OCI-LY3 (cell line): Measurements from ENCODE around the gene EHF.
"Not testable (repeated sequence)": the region's sequence is repeated elsewhere in the genome, so short reads cannot be mapped to it uniquely, and the experiment has no call there.

Source experiments
- H2AFZ ChIP-seq: fragments of 200-600, 300-600 bp; shearing (Covaris generic); 2 replicates; pipeline ENCODE4 v1.6.0; 2014; ENCODE audit warnings: antibody characterized with exemption, low read depth, low read length
- H3K27ac ChIP-seq: fragments of 200-600, 300-600 bp; sonication (generic); 2 replicates; pipeline ENCODE4 v1.5.1; 2014; ENCODE audit warnings: mild to moderate bottlenecking, low read length, moderate library complexity, mixed read lengths
- H3K27me3 ChIP-seq: fragments of 200-600, 300-600 bp; sonication (generic); 2 replicates; pipeline ENCODE4 v1.6.1; 2014; ENCODE audit warnings: low read depth, low read length, mixed read lengths
- H3K36me3 ChIP-seq: fragments of 200-600, 300-600 bp; sonication (generic); replicated peaks from 2 replicates; pipeline ENCODE3; 2014; ENCODE audit warnings: low read depth, low read length, mixed read lengths
- H3K4me1 ChIP-seq: fragments of 300-600, 200-600 bp; sonication (generic); 2 replicates; pipeline ENCODE4 v1.6.1; 2014; ENCODE audit warnings: low read length, mixed read lengths
- H3K4me2 ChIP-seq: fragments of 200-600, 300-600 bp; sonication (generic); 2 replicates; pipeline ENCODE4 v1.6.1; 2014; ENCODE audit warnings: low read length, mixed read lengths
- H3K4me3 ChIP-seq: fragments of 300-600, 200-600 bp; sonication (generic); 2 replicates; pipeline ENCODE4 v1.5.1; 2014; ENCODE audit warnings: antibody characterized with exemption, mild to moderate bottlenecking, low read length, moderate library complexity
- H3K79me2 ChIP-seq: fragments of 300-600, 200-600 bp; shearing (Covaris generic); 2 replicates; pipeline ENCODE4 v1.6.1; 2014; ENCODE audit warnings: mild to moderate bottlenecking, low read length, mixed read lengths
- H3K9ac ChIP-seq: fragments of 300-600, 200-600 bp; shearing (Covaris generic); 2 replicates; pipeline ENCODE4 v1.6.0; 2014; ENCODE audit warnings: mild to moderate bottlenecking, low read length, moderate library complexity
- H3K9me3 ChIP-seq: fragments of 200-600, 300-600 bp; shearing (Covaris generic); 2 replicates; pipeline ENCODE4 v1.6.1; 2014; ENCODE audit warnings: low read length, mixed read lengths; ENCODE audit not compliant: insufficient read depth
- H4K20me1 ChIP-seq: fragments of 200-600, 300-600 bp; sonication (generic); 2 replicates; pipeline ENCODE4 v1.6.1; 2016; ENCODE audit warnings: low read length, mixed read lengths; ENCODE audit not compliant: insufficient read depth
- EZH2phosphoT487 ChIP-seq: fragments of 200-600 bp; shearing (Covaris generic); IDR thresholded peaks from 2 replicates; pipeline ENCODE4 v1.6.1; 2018; ENCODE audit warnings: antibody characterized with exemption, mixed run types, low read depth
- TF ChIP-seq, protein P1 (sequence below): fragments of 200-600, 300-600 bp; sonication (generic); IDR thresholded peaks from 2 replicates; pipeline ENCODE4 v1.5.1; 2014; ENCODE audit warnings: antibody characterized with exemption, low read length, low read depth

Gene EHF

DNA sequence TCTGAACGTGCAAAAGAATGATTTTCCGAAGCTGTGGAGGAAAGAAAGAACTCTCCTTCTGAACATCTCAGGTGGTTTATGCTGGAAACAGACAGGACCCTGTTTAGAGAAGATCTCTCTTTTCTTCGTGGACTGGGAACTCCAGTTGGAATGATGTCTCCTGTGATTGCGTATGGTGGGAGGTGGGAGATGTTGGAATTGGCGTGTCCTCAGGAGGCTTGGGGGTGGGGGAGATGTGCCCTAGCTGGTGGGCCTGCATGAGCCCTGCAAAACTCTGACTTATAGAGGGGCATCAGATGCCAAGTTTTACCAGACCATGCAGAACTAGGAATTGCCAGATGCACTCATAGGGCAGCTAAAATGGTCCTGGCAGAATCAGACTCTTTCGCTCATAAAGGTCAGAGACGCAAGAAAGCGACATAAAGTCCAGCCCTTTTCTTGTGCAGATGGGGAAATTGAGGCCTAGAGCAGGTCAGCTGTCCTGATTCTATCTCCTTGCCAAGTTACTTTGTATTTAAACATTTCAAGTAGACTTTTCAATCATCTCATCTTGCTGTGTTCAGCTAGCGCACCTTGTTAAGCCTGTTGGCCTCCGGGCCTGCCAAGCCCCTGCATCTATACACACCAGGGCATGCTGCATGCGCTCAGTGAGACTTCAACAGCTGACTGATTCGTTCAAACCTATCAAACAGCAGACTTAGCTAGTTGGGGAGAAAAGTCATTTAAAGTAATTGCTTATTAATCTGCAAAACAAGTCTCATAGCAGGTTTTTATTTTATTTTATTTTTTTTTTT lies 34.2 kb upstream of the EHF start:
- H3K4me3 ChIP-seq = peak overlapping the region; percentile 45
- H3K4me1 ChIP-seq = peaks cover 34% of the 10 kb centered on the region
- H3K9ac ChIP-seq = peak overlapping the region; percentile 17; the same call in 1 of the 2 replicates
- H3K79me2 ChIP-seq = no peaks in the 10 kb centered on the region
- no peak overlapping the region for H2AFZ ChIP-seq
- no peak overlapping the region for H3K27ac ChIP-seq
- TF ChIP-seq EZH2phosphoT487 = no peak
- TF ChIP-seq, protein P1, sequence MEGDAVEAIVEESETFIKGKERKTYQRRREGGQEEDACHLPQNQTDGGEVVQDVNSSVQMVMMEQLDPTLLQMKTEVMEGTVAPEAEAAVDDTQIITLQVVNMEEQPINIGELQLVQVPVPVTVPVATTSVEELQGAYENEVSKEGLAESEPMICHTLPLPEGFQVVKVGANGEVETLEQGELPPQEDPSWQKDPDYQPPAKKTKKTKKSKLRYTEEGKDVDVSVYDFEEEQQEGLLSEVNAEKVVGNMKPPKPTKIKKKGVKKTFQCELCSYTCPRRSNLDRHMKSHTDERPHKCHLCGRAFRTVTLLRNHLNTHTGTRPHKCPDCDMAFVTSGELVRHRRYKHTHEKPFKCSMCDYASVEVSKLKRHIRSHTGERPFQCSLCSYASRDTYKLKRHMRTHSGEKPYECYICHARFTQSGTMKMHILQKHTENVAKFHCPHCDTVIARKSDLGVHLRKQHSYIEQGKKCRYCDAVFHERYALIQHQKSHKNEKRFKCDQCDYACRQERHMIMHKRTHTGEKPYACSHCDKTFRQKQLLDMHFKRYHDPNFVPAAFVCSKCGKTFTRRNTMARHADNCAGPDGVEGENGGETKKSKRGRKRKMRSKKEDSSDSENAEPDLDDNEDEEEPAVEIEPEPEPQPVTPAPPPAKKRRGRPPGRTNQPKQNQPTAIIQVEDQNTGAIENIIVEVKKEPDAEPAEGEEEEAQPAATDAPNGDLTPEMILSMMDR = no peak
- no peaks in the 10 kb centered on the region for H3K36me3 ChIP-seq
- H3K4me2 ChIP-seq = peak overlapping the region; percentile 60
- H3K9me3 ChIP-seq = no peaks in the 10 kb centered on the region
- peaks cover 11% of the 10 kb centered on the region for H3K27me3 ChIP-seq
- H4K20me1 ChIP-seq = no peaks in the 10 kb centered on the region

DNA sequence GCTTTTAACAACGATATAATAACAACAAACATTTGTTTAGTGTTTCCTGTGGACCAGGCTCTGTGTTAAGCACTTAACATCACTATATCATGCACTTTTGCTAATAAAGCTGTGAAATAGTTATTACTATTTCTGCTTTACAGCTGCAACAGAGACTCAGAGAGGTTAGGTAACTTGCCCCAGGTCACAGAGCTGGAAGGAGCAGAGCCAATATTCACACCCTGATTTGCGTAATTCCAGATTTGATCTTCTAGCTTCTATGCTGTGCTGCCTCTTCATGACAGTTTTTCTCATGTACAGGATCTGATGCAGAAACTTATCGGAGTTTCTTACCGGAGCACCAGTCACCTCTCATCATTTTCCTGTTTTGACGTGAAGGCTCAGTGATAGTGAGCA lies 33.6 kb upstream of the EHF start:
- peaks cover 34% of the 10 kb centered on the region for H3K4me1 ChIP-seq
- TF ChIP-seq EZH2phosphoT487 = no peak
- TF ChIP-seq, protein P1 = no peak
- H2AFZ ChIP-seq = no peak overlapping the region
- no peak overlapping the region for H3K27ac ChIP-seq
- peaks cover under 1% of the 10 kb centered on the region; the same call in 1 of the 2 replicates for H3K9me3 ChIP-seq
- no peak overlapping the region for H3K9ac ChIP-seq
- peaks cover 5% of the 10 kb centered on the region; the same call in 1 of the 2 replicates for H3K27me3 ChIP-seq
- H3K4me3 ChIP-seq = no peak overlapping the region
- no peaks in the 10 kb centered on the region for H4K20me1 ChIP-seq
- no peaks in the 10 kb centered on the region for H3K36me3 ChIP-seq
- H3K79me2 ChIP-seq = no peaks in the 10 kb centered on the region
- no peak overlapping the region for H3K4me2 ChIP-seq

DNA sequence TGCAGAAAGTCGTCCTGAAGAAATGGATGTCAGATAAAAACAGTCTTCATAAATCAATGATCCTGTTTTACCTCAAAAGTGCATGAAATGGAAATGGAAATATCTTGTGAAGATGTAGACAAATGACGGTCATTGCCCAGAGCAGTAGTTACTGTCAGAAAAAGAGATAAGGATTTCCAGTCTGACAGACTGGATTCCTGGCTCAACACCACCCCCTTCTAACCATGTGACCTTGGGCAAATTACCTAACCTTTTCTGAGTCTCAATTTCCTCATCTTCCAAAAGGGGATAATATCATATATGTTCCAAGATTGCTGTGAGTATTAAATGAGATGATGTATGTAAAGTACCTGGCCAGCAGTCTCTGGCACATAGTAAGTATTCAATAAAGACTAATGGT lies 32.9 kb upstream of the EHF start:
- Histone ChIP-seq H2AFZ (no peak overlapping the region), H3K4me1 (peaks cover 34% of the 10 kb centered on the region), H3K79me2 (no peaks in the 10 kb centered on the region), H3K4me2 (no peak overlapping the region), H3K9ac (no peak overlapping the region), H4K20me1 (no peaks in the 10 kb centered on the region), H3K27ac (no peak overlapping the region), H3K9me3 (peaks cover 8% of the 10 kb centered on the region; the same call in 1 of the 2 replicates), H3K36me3 (peaks cover 2% of the 10 kb centered on the region), H3K27me3 (peaks cover 5% of the 10 kb centered on the region), H3K4me3 (no peak overlapping the region)
- TF ChIP-seq EZH2phosphoT487 = no peak
- TF ChIP-seq, protein P1 = no peak

DNA sequence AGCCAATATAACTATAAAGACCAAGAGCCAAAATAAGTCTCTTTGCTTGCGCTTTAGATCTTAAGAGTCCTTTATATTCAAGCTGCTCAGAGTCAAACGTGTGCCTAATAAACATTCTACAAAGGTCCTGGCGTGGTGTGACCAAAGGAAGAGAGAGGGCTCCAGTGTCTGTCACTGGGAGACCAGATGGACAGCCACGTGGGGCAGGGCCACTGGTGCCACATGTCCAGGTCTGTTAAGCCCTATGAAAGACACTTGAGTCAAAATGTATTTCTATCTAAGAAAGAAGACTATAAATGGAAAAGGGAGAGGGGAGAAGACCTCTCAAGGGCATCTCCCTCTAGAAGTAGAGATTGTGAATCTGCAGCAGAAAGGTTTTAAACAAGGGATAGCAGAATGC lies 32.2 kb upstream of the EHF start:
- Histone ChIP-seq H3K9me3 (peaks cover 13% of the 10 kb centered on the region; the same call in 1 of the 2 replicates), H3K79me2 (no peaks in the 10 kb centered on the region), H2AFZ (no peak overlapping the region), H3K4me1 (peaks cover 31% of the 10 kb centered on the region), H3K27ac (no peak overlapping the region), H3K36me3 (peaks cover 5% of the 10 kb centered on the region), H3K27me3 (peaks cover 5% of the 10 kb centered on the region), H3K9ac (no peak overlapping the region), H4K20me1 (no peaks in the 10 kb centered on the region), H3K4me3 (no peak overlapping the region), H3K4me2 (no peak overlapping the region)
- TF ChIP-seq, protein P1 = no peak
- no peak for TF ChIP-seq EZH2phosphoT487

DNA sequence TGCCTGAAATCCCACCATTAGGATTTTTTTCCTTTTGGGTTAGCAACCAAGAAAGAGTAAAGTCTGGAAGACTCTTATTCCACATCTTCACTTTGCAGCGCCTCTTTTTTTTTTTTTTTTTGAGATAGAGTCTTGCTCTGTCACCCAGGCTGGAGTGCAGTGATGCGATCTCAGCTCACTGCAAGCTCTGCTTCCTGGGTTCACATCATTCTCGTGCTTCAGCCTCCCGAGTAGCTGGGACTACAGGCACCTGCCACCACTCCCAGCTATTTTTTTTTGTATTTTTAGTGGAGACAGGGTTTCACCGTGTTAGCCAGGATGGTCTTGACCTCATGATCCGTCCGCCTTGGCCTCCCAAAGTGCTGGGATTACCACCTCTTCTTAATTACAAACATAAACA lies 31.7 kb upstream of the EHF start:
- not testable (repeated sequence) for H3K36me3 ChIP-seq, H3K9ac ChIP-seq, H4K20me1 ChIP-seq, H2AFZ ChIP-seq, H3K79me2 ChIP-seq, H3K27ac ChIP-seq, H3K4me2 ChIP-seq, H3K27me3 ChIP-seq, H3K4me3 ChIP-seq
- Histone ChIP-seq H3K9me3 (peaks cover 16% of the 10 kb centered on the region; the same call in 1 of the 2 replicates), H3K4me1 (peaks cover 26% of the 10 kb centered on the region)
